ENCODE data around the gene PCGF3.
"Not testable (repeated sequence)": the region's sequence is repeated elsewhere in the genome, so short reads cannot be mapped to it uniquely, and the experiment has no call there.

Gene PCGF3

DNA sequence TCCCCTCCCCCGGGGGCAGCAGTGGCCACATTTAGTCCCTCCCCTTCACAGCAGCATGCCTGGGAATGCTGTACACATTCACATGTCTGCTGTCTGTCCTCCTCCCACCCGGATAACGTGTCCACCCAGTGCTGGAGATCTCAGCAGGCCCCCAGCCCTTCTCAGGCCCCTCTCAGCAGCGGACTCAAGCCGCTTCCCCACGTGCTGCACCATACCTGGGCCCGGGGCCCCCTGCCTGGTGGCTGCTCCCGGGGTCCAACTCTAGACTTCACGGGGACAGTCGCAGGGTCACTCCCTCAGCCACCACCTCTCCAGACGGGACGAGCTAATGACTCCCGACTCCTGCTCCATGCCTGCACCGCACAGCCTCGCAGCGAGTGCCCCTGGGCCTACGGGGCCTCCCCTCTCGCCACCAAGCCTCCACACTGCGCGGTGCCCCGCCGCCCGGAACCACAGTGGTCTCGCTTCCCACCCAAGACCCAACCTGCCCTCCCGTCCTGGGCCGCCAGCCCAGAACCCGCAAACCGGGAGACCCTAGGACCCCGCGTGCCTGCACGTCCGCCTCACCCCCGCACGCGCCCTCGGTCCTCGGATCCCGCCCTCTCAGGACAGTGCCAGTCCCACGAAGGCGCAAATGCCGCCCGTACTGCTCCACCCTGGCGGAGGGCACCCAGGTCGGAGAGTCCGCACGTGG lies 1.3 kb upstream of the PCGF3 start:
- DNase-seq (ENCODE audit: low read depth), result no peak

DNA sequence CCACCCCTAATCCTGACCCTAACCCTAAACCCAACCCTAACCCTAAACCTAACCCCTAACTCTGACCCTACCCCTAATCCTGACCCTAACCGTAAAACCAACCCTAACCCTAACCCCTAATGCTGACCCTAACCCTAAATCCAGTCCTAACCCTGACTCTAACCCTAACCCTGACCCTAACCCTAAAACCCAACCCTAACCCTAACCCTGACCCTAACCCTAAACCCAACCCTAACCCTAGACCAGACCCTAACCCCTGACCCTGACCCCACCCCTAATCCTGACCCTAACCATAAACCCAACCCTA lies 708 bp upstream of the PCGF3 start:
- DNase-seq (ENCODE audit: low read depth), result no peak

- DNase-seq (ENCODE audit: low read depth), result not testable (repeated sequence)
These were observed 526 bp downstream of the PCGF3 start for GRCh38 chr4:706083-706633.

DNA sequence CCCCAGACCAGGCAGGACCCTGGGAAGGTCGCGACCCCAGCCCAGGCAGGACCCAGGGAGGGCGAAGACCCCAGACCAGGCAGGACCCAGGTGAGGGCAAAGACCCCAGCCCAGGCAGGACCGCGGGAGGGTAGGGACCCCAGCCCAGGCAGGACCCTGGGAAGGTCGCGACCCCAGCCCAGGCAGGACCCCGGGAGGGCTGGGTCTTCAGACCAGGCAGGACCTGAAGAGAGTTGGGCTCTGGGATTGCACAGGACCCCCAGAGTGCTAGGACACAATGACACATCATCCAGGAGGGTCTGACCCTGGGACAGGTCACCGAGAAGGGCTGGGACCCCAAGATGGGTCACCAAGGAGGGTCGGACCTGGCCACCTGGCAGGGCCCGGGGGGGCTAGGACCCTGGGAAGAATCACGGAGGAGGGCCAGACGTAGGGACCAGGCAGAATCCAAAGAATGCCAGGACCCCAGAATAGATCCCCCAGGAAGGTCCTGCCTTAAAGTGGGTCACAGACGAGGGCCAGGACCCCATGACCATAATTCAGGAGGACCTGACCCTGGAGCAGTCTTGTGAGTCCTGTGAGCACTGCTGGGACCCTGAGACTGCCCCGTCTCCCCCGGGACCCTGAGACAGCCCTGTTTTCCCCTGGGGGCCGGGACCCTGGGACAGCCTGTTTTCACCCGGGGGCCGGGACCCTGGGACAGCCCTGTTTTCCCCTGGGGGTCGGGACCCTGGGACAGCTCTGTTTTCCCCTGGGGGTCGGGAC lies 1.4 kb downstream of the PCGF3 start:
- DNase-seq (ENCODE audit: low read depth), result no peak

GRCh38 chr4:707929-708630 lies 2.4 kb downstream of the PCGF3 start:
- DNase-seq (ENCODE audit: low read depth), result no peak

GRCh38 chr4:708631-708933 lies 3.0 kb downstream of the PCGF3 start:
- no peak for DNase-seq (ENCODE audit: low read depth)

- DNase-seq (ENCODE audit: low read depth), result no peak
These were observed 3.7 kb downstream of the PCGF3 start for GRCh38 chr4:709348-709747.

GRCh38 chr4:710116-710515 lies 4.5 kb downstream of the PCGF3 start:
- no peak for DNase-seq (ENCODE audit: low read depth)

DNA sequence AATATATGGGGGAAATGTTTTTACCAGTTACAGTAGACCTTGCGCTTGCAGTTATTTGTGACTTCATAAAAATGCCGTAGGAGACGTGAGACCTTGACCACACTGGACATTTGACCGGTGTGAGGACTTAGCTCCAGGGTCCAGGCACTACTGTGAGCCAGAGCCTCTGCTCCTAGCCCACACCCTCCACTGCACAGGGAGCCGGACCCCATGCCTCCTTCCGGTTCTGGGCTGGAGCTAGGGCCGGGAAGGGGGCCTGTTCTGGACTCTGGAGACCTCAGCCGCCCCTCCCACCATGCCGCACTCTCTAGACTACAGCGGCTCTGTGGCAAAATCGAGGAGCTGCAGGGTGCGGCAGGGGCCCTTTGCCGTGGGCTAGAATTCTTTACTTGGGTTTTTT lies 5.3 kb downstream of the PCGF3 start:
- no peak for DNase-seq (ENCODE audit: low read depth)

GRCh38 chr4:712093-712492 lies 6.5 kb downstream of the PCGF3 start:
- no peak for DNase-seq (ENCODE audit: low read depth)

- no peak for DNase-seq (ENCODE audit: low read depth)
These were observed 7.4 kb downstream of the PCGF3 start for GRCh38 chr4:712916-713632.

DNA sequence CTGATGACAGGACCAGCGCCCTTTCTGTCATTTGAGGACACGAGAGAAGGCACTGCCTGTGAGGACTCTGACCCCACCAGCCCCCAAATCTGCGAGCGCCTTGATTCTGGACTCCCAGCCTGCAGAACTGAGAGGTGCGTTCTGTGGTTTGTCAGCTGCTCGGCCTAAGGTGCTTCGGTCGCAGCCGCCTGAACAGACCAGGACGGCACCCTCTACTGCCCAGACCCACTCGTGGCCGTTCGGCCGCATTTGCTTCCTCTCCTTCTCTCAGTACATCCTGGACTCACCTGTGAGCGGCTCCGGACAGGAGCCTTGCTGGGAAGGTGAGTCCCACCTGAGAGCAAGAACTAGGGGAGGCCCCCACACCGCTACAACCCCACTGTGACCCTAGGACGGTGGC lies 8.5 kb downstream of the PCGF3 start:
- no peak for DNase-seq (ENCODE audit: low read depth)

DNA sequence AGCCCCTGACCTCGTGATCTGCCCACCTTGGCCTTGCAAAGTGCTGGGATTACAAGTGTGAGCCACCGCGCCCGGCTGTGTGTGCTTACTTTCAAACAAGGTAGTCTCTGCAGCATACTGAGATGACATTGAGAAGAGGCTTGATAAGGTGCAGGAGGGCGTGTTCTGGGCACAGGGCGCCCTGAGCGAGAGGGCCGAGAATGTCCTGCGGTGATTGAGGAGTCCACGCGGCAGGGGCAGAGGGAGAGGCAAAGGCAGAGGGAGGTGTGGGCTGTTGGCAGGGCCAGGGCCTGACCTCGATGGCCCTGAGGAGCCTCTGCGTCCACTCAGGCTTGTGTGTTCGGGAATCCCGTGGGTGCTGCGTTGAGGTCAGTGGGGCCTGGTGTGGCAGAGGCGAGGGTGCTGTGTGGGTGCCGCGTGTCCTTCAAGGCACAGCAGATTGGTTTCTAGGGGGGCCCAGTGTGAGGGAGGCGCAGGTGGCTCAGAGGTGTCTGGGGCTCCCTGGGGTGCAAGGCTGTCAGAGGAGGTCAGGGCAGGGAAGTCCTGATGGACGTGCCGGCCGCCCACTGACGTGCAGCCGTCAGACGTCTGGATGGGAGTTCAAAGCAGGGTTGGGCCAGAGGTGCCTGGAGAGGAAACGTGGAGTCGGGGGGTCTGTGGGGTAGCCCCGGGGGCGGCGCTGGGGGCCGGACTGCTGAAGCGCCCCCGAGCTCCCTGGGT lies 12.1 kb downstream of the PCGF3 start:
- DNase-seq (ENCODE audit: low read depth), result no peak

DNA sequence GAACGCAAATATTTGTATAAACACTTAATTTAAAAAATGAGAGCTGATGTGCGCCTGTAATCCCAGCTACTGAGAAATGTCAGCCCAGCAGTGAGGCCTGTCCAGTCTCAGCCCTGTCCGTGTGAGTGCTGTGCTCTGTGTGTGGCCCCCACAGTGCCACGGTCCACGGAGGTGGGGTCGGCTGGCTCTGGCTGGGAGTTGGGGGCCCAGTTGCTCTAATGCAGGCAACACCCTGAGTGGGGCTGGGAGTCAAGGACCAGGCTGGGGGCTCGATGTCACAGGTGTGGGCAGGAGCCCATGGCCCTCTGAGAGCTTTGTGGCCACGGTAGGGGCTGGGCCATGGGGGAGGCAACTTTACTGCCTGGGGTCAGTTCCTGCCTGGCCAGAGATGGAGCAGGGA lies 12.8 kb downstream of the PCGF3 start:
- no peak for DNase-seq (ENCODE audit: low read depth)

DNA sequence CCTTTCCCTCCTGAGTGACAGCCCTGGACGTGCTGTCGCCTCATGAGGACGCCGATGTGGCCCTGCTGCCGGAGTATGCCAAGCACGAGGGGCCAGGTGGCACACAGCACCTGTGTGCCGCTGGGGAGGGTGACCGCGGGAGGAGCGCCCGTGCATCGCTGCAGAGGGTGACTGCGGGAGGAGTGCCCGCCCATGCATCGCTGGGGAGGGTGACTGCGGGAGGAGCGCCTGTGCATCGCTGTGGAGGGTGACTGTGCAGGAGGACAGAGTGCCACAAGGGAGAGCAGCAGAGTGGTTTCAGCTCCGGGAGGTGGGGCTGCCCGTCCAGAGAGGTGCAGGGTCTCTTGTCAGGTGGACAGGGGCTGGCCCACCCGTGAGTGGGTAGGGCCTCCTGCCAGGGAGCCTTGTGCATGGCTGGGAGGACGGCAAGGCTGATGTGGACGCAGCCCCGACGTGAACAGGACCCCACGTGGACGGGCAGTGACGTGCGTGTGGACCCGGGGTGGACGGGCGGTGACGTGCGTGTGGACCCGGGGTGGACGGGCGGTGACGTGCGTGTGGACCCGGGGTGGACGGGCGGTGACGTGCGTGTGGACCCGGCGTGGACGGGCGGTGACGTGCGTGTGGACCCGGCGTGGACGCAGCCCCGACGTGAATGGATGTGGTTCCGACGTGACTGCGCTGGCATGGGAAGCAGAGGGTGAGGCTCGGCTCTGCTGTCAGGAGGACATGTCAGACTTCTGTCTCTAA lies 14.7 kb downstream of the PCGF3 start:
- no peak for DNase-seq (ENCODE audit: low read depth)

DNA sequence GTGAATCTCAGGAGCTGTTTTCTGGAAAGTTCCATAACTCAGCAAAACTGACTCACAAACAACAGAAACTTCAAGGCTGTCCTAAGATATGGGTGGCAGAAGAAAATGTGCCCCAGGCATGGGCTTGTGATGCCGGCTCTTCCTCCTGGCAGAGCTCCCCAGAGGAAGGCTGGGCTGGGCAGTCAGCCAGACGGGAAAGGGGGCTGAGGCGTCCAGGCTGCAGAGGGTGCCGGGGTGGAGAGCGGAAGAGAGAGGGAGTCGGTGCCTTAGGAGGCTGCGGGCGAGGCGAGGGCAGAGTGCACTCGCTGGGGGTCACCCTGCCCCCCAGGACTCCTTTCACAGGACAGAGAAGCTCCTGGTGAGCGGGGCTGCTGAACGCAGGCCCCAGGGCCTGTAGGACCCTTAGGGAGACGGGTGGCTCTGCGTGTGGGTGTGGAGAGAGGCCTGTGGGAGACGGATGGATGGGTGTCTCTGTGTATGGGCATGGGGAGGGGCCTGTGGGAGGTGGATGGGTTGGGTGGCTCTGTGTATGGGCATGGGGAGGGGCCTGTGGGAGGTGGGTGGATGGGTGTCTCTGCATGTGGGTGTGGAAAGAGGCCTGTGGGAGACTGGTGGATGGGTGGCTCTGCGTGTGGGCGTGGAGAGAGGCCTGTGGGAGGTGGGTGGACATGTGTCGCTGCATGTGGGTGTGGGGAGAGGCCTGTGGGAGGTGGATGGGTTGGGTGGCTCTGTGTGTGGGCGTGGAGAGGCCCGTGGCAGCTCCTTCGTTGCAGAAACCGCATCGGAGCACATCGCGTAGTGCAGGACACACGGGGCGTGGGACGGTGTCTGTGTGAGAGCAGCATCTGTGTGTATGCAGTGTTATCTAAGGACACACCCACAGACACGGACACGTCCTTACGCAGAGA lies 15.9 kb downstream of the PCGF3 start:
- no peak for DNase-seq (ENCODE audit: low read depth)

DNA sequence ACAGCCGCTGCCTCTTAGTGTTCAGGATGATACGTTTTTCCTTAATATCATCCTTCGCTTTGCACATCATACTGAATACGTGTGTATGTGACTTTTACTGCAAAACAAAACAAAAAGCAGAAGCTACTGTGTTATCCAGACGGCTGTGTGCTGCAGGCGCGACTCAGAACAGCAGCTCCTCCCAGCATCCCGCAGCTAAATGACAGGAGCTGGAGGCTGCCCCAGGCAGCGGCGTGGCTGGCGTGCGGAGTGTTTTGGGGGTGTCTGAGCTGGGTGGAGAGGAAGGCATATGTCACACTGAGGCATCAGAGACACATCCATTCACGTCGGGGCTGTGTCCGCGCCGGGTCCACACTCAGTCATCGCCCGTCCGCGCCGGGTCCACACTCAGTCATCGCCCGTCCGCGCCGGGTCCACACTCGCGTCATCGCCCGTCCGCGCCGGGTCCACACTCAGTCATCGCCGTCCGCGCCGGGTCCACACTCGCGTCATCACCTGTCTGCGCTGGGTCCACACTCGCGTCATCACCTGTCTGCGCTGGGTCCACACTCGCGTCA lies 16.6 kb downstream of the PCGF3 start:
- no peak for DNase-seq (ENCODE audit: low read depth)

DNA sequence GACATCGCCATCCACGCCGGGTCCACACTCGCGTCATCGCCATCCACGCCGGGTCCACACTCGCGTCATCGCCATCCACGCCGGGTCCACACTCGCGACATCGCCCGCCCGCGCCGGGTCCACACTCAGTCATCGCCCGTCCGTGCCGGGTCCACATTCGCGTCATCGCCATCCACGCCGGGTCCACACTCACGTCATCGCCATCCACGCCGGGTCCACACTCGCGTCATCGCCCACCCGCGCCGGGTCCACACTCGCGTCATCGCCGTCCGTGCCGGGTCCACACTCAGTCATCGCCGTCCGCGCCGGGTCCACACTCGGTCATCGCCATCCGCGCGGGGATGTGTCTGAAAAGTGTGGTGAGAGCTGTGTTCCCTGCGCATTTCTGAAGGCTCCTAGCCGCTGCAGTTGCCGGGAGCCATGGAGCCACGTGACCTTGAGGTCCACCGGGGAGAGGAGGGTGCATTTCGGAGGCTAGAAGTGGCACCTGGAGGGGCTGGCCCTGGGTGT lies 17.3 kb downstream of the PCGF3 start:
- no peak for DNase-seq (ENCODE audit: low read depth)

DNA sequence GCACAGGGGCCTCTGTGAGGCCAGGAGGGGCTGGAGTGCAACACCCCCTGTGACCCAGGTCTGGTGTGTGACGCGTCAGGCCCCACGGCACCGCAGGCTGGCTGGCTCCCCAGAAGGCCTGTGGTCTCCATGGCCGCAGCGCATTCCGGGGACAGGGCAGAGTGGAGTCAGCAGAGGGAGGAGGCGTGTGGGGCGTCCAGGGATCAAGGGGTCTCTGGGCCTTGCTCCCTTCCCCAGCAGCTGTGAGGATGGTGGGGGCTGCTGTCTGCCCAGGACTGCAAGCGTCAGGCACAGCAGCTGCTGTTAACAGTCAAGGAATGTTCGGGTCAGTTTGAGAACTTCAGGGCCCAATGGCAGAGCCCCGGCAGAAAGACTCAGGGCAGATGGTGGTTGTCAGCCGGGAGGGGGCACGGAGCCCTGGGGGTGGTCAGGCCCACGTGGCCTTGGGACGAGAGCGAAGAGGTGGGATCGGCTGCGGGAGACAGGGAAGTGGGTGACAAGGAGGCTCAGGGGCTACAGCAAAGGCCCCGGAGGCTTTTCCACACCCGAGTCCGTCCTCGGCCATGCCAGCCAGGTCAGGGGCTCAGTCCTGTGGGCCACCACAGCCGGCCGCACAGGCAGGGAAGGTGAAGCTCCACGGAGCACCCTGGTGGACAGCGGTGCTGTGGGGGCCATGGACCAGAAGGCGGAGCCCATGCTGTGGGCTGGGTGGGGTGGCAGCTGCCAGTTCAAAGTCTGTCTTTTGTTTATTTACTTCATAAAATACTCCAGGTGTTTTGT lies 18.3 kb downstream of the PCGF3 start:
- DNase-seq (ENCODE audit: low read depth), result no peak
